Fibroblast of lung (primary cell): ENCODE measurements around the gene GC. TPM values are rescaled to one million over a fixed set of nuclear protein-coding genes. Genes with fewer than 3 reads are reported as not detected.

ENCODE experiments used
- DNase-seq, 2 donors: peaks; one replicate each; pipeline versions ENCODE4 v3.0.0 to v3.0.0-alpha.2; 2010; ENCODE audit warnings: low read depth in 2 of 2
- H2AFZ ChIP-seq: 2 replicates; pipeline ENCODE4 v1.5.1; 2012; ENCODE audit warnings: low read length, control low read depth, inconsistent platforms
- H3K27ac ChIP-seq: 2 replicates; pipeline ENCODE4 v1.5.1; 2011; ENCODE audit warnings: low read length, control low read depth; ENCODE audit not compliant: insufficient read depth
- H3K27me3 ChIP-seq: 2 replicates; pipeline ENCODE4 v1.5.1; 2011; ENCODE audit warnings: mild to moderate bottlenecking, low read length; ENCODE audit not compliant: control insufficient read depth, insufficient read depth
- H3K36me3 ChIP-seq: 2 replicates; pipeline ENCODE4 v1.5.1; 2011; ENCODE audit warnings: low read length; ENCODE audit not compliant: control insufficient read depth, insufficient read depth
- H3K4me1 ChIP-seq: 2 replicates; pipeline ENCODE4 v1.5.1; 2011; ENCODE audit warnings: low read length; ENCODE audit not compliant: control insufficient read depth, insufficient read depth; ENCODE audit errors: extremely low read depth
- H3K4me2 ChIP-seq: 2 replicates; pipeline ENCODE4 v1.5.1; 2011; ENCODE audit warnings: low read length, control low read depth; ENCODE audit not compliant: insufficient read depth; ENCODE audit errors: extremely low read depth
- H3K4me3 ChIP-seq, 4 experiments: fragments of 200-600 bp in 1 of 4; sonication (generic) in 1 of 4; replicated peaks in 1 of 4; 2 replicates each; pipeline ENCODE4 v1.5.1; 2011 to 2016; ENCODE audit warnings: low read length in 4 of 4, low read depth in 3 of 4, mild to moderate bottlenecking in 3 of 4, control low read depth in 2 of 4, inconsistent platforms in 1 of 4, mixed read lengths in 1 of 4; ENCODE audit not compliant: insufficient read depth in 1 of 4; ENCODE audit errors: control extremely low read depth in 1 of 4
- H3K79me2 ChIP-seq: 2 replicates; pipeline ENCODE4 v1.5.1; 2012; ENCODE audit warnings: mild to moderate bottlenecking, low read length, inconsistent platforms; ENCODE audit not compliant: control insufficient read depth, insufficient read depth
- H3K9ac ChIP-seq: 2 replicates; pipeline ENCODE4 v1.5.1; 2011; ENCODE audit warnings: mild to moderate bottlenecking, low read length, control low read depth; ENCODE audit not compliant: insufficient read depth
- H3K9me3 ChIP-seq: 2 replicates; pipeline ENCODE4 v1.5.1; 2012; ENCODE audit warnings: low read depth, low read length; ENCODE audit not compliant: control insufficient read depth, insufficient read depth
- H4K20me1 ChIP-seq: 2 replicates; pipeline ENCODE4 v1.5.1; 2011; ENCODE audit warnings: low read length; ENCODE audit not compliant: control insufficient read depth, insufficient read depth; ENCODE audit errors: extremely low read depth
- CTCF ChIP-seq, 2 donors: IDR thresholded peaks in 1 of 2; conservative IDR thresholded peaks in 1 of 2; 1 replicate in 1 of 2; 2 replicates in 1 of 2; pipeline ENCODE4 v1.5.1; 2011 to 2012; ENCODE audit warnings: low read length in 2 of 2, control low read depth in 1 of 2, inconsistent platforms in 1 of 2, low read depth in 1 of 2, mild to moderate bottlenecking in 1 of 2
- EZH2 ChIP-seq: IDR thresholded peaks from 2 replicates; pipeline ENCODE4 v1.5.1; 2012; ENCODE audit warnings: low read length, control low read depth, mild to moderate bottlenecking; ENCODE audit errors: missing control alignments
- polyA plus RNA-seq, 2 donors: library from polyadenylated mRNA; depleted of rRNA in 1 of 2; stranded (reverse) in 1 of 2; unstranded in 1 of 2; fragments of >200 nt; gene quantifications; 2 replicates each; pipeline ENCODE4 v1.2.1, GENCODE V29; 2011 to 2012; ENCODE audit warnings: missing spikeins in 1 of 2
- total RNA-seq: library from RNA; depleted of rRNA; stranded (reverse); fragments of >200 nt; gene quantifications from 2 replicates; pipeline ENCODE4 v1.2.1, GENCODE V29; 2014

The GC gene
- total and polyA plus RNA-seq, 2 donors (not counting 1 experiment from before 2014, with no cell fraction given): not detected

DNA sequence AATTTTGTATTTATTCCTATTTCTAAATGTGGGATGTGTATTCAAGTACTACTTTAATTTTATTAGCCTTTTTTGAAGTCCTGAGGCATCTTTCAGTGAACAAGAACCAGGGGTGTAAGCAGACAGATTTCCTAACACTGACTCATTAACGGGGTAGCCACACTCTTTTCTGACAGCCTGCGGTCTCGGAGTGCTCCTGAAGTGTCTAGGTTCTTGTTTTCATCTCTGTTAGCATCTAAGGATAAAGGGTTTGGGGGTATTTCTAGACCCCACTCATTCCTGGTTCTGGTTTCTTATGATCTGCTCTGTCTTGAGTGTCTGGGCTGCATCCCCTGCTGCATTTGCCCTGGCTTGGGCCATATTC, 71.9 kb downstream of the GC start:
- DNase-seq: peak in 1 of 2 donors; percentile 67
- H3K4me2 ChIP-seq: no peak overlapping the region
- no peak overlapping the region for H2AFZ ChIP-seq
- H4K20me1 ChIP-seq: no peaks in the 10 kb centered on the region
- no peak overlapping the region for H3K9ac ChIP-seq
- no peaks in the 10 kb centered on the region for H3K9me3 ChIP-seq
- no peaks in the 10 kb centered on the region for H3K27me3 ChIP-seq
- H3K79me2 ChIP-seq: no peaks in the 10 kb centered on the region
- H3K4me1 ChIP-seq: no peaks in the 10 kb centered on the region
- H3K36me3 ChIP-seq: no peaks in the 10 kb centered on the region
- TF ChIP-seq EZH2 (no peak), CTCF (conservative IDR thresholded peaks at IDR 0.05 in 1 of 2, IDR thresholded peaks at IDR 0.05 in 1 of 2; ENCODE audit: low read depth in 1 of 2, low read length in 2 of 2) (no peak)
- no peak overlapping the region for H3K4me3 ChIP-seq
- no peak overlapping the region for H3K27ac ChIP-seq

- H4K20me1 ChIP-seq: no peaks in the 10 kb centered on the region
- H3K36me3 ChIP-seq: no peaks in the 10 kb centered on the region
- H3K9me3 ChIP-seq: no peaks in the 10 kb centered on the region
- H3K27ac ChIP-seq: no peak overlapping the region
- H3K79me2 ChIP-seq: no peaks in the 10 kb centered on the region
- H3K27me3 ChIP-seq: no peaks in the 10 kb centered on the region
- no peak for TF ChIP-seq EZH2
- H3K9ac ChIP-seq: no peak overlapping the region
- H3K4me3 ChIP-seq: no peak overlapping the region
- H2AFZ ChIP-seq: peak overlapping the region; percentile 3
- no peak overlapping the region for H3K4me2 ChIP-seq
- DNase-seq: no peak
- H3K4me1 ChIP-seq: no peaks in the 10 kb centered on the region
These were observed 72.6 kb downstream of the GC start for GRCh38 chr4:71711044-71711984.

- Histone ChIP-seq H3K9me3 (no peaks in the 10 kb centered on the region), H3K4me3 (no peak overlapping the region), H3K27me3 (no peaks in the 10 kb centered on the region), H3K4me1 (no peaks in the 10 kb centered on the region), H3K36me3 (no peaks in the 10 kb centered on the region), H3K79me2 (no peaks in the 10 kb centered on the region), H3K9ac (no peak overlapping the region), H3K4me2 (no peak overlapping the region), H4K20me1 (no peaks in the 10 kb centered on the region), H3K27ac (no peak overlapping the region), H2AFZ (no peak overlapping the region)
- DNase-seq: peak in 1 of 2 donors; percentile 30
- TF ChIP-seq EZH2: no peak
- TF ChIP-seq CTCF (conservative IDR thresholded peaks at IDR 0.05 in 1 of 2, IDR thresholded peaks at IDR 0.05 in 1 of 2; ENCODE audit: low read depth in 1 of 2, low read length in 2 of 2): peak; percentile 4 to 33
These were observed 73.9 kb downstream of the GC start for GRCh38 chr4:71709961-71710360.
